ENCODE measurements around the gene ANKRD22. TPM values are rescaled to one million over a fixed set of nuclear protein-coding genes. Genes with fewer than 3 reads are reported as not detected.
A peak's percentile ranks its signal among the peaks of the same experiment; 100 is the strongest.

Gene ANKRD22
- total and polyA plus RNA-seq, 2 of the 8 experiments (the other 6 are each of a cell fraction or from before 2014, with no cell fraction given), result 0.68 TPM; not detected in 1

DNA sequence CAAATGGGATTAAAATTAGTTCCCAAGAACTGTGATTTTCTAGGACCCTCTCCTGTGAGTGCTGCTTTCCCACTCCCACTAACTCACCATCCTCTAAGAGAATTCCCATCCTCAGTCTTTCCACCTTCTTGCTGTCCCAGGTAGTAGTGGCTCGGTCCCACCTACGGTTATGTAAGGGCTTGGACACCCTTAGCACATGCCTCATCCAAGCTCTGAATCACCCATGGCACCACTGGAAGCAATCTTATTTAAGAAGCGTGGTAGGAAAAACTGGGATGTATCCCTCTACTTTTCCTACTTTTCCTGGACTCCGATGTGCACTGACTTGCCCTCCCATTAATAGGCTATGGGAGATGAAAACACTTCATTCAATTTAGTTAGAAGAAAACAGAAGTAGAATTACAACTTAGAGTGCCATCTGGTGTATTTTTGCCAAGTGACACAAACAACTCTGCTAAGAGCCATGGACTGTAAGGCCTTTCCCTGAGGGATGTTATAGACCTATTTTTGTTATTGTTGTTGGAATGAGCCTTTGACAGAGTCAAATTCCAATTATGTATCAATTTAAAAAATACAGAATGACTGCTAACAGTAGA, 13.7 kb upstream of the ANKRD22 start:
- no peak overlapping the region for H3K23ac ChIP-seq (ENCODE audit: insufficient read length)
- H3K36me3 ChIP-seq (ENCODE audit: control insufficient read depth in 2 of 4, insufficient read depth in 4 of 4, low read length in 3 of 4), result no peaks in the 10 kb centered on the region
- no peak overlapping the region for H4K5ac ChIP-seq (ENCODE audit: insufficient read length, low read depth, low read length)
- H3K4me2 ChIP-seq (ENCODE audit: insufficient read depth in 1 of 2, low read depth in 2 of 2, low read length in 2 of 2), result no peak overlapping the region
- no peak overlapping the region for H3K14ac ChIP-seq (ENCODE audit: insufficient read length)
- no peaks in the 10 kb centered on the region for H3K4me1 ChIP-seq (replicated peaks in 1 of 4; ENCODE audit: control insufficient read depth in 3 of 4, insufficient read depth in 4 of 4, low read length in 3 of 4)
- no peaks in the 10 kb centered on the region for H4K20me1 ChIP-seq (replicated peaks in 1 of 2; ENCODE audit: control insufficient read depth in 1 of 2, insufficient read depth in 2 of 2, low read length in 2 of 2)
- no peak overlapping the region for H2BK12ac ChIP-seq (ENCODE audit: low read depth, low read length)
- no peak overlapping the region for H3K18ac ChIP-seq (ENCODE audit: extremely low read depth, low read length)
- H4K8ac ChIP-seq (ENCODE audit: extremely low read depth, insufficient read depth, low read length), result no peak overlapping the region
- ChIA-PET POLR2A (ENCODE audit: partially characterized antibody) (no interaction called here), CTCF (ENCODE audit: partially characterized antibody) (interaction anchor here (1.2 to 2.7 kb wide), 5 partner anchors 14 to 69 kb away, joined by 3 to 12 read pairs (median 4); partner anchors contain the start of gene STAMBPL1)
- H3K79me2 ChIP-seq (ENCODE audit: control insufficient read depth in 1 of 2, insufficient read depth in 2 of 2, low read length in 2 of 2), result no peaks in the 10 kb centered on the region
- no peaks in the 10 kb centered on the region for H3K27me3 ChIP-seq (replicated peaks in 1 of 4; ENCODE audit: control insufficient read depth in 3 of 4, extremely low read depth in 1 of 4, insufficient read depth in 3 of 4, low read length in 3 of 4)
- no peak overlapping the region for H4K91ac ChIP-seq (replicated peaks; ENCODE audit: insufficient read length, low read length)
- no peak overlapping the region for H2BK120ac ChIP-seq (replicated peaks; ENCODE audit: low read depth, low read length)
- no peak overlapping the region for H2AK5ac ChIP-seq (ENCODE audit: low read depth, low read length)
- H3K9ac ChIP-seq (replicated peaks in 1 of 4; ENCODE audit: extremely low read depth in 1 of 4, low read depth in 3 of 4, low read length in 3 of 4), result no peak overlapping the region
- no peak overlapping the region for H2BK5ac ChIP-seq (ENCODE audit: low read depth, low read length)
- FAIRE-seq (no peak), DNase-seq (ENCODE audit: low read depth in 1 of 2, low spot score in 2 of 2) (no peak)
- no peak overlapping the region for H3K27ac ChIP-seq (ENCODE audit: low read depth, low read length)
- no peak overlapping the region for H3K56ac ChIP-seq (replicated peaks; ENCODE audit: insufficient read length, low read depth, low read length)
- H3K23me2 ChIP-seq (ENCODE audit: low read depth, low read length), result no peaks in the 10 kb centered on the region
- H3K79me1 ChIP-seq (ENCODE audit: low read depth, low read length), result no peaks in the 10 kb centered on the region
- no peak overlapping the region for H3K4me3 ChIP-seq (ENCODE audit: extremely low read depth in 1 of 4, insufficient read depth in 2 of 4, low read depth in 3 of 4, low read length in 4 of 4)
- H2BK20ac ChIP-seq (ENCODE audit: low read length), result no peak overlapping the region
- H2BK15ac ChIP-seq (ENCODE audit: low read length), result no peak overlapping the region
- H2AFZ ChIP-seq (ENCODE audit: low read length), result no peak overlapping the region
- H3K4ac ChIP-seq (replicated peaks; ENCODE audit: insufficient read length, low read depth, low read length), result no peak overlapping the region
- no peaks in the 10 kb centered on the region for H3K9me3 ChIP-seq (ENCODE audit: insufficient read depth in 2 of 2, low read depth in 1 of 2, low read length in 1 of 2)
- TF ChIP-seq SUZ12 (IDR thresholded peaks at IDR 0.05; ENCODE audit: low read length) (no peak), TEAD4 (IDR thresholded peaks at IDR 0.05; ENCODE audit: low read depth, low read length) (no peak), RAD21 (IDR thresholded peaks at IDR 0.05 in 1 of 2, conservative IDR thresholded peaks at IDR 0.05 in 1 of 2; ENCODE audit: low read depth in 2 of 2, low read length in 2 of 2) (peak; percentile 7 to 15; a peak in 1 of 4 replicates), FOSL1 (IDR thresholded peaks at IDR 0.05; ENCODE audit: insufficient read depth, low read depth, low read length) (no peak)
- TF ChIP-seq, protein P1, sequence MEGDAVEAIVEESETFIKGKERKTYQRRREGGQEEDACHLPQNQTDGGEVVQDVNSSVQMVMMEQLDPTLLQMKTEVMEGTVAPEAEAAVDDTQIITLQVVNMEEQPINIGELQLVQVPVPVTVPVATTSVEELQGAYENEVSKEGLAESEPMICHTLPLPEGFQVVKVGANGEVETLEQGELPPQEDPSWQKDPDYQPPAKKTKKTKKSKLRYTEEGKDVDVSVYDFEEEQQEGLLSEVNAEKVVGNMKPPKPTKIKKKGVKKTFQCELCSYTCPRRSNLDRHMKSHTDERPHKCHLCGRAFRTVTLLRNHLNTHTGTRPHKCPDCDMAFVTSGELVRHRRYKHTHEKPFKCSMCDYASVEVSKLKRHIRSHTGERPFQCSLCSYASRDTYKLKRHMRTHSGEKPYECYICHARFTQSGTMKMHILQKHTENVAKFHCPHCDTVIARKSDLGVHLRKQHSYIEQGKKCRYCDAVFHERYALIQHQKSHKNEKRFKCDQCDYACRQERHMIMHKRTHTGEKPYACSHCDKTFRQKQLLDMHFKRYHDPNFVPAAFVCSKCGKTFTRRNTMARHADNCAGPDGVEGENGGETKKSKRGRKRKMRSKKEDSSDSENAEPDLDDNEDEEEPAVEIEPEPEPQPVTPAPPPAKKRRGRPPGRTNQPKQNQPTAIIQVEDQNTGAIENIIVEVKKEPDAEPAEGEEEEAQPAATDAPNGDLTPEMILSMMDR (IDR thresholded peaks at IDR 0.05; ENCODE audit: control extremely low read depth in 1 of 3, insufficient read depth in 1 of 3, low read depth in 1 of 3, low read length in 3 of 3), result peak in 1 of 3 experiments; percentile 16; a peak in 2 of 4 replicates
- 91% methylated on average over 4 of the region's 4 CpGs; no CpG with 5 or more reads in 1 of the 2 experiments for WGBS, 2 experiments (ENCODE audit: extremely low coverage in 1 of 2, insufficient coverage in 1 of 2, insufficient read length in 1 of 2, insufficient replicate concordance in 2 of 2, low coverage in 1 of 2, low lambda C conversion rate in 2 of 2, missing lambda C conversion rate in 1 of 2)
